A204.1 (cell line): ENCODE measurements around the gene MAP3K4.

ENCODE experiments used
- FAIRE-seq: peaks from 2 replicates; lab custom pipeline; 2012; peaks lifted over from hg19 to GRCh38; lab: Jason Lieb, UNC

Gene MAP3K4

GRCh38 chr6:160991406-160992060, at the start of gene MAP3K4:
MAP3K4 (plus strand) TSS chr6:160991769; CDS start chr6:160991932, 163 bp downstream.
- no peak for FAIRE-seq

DNA sequence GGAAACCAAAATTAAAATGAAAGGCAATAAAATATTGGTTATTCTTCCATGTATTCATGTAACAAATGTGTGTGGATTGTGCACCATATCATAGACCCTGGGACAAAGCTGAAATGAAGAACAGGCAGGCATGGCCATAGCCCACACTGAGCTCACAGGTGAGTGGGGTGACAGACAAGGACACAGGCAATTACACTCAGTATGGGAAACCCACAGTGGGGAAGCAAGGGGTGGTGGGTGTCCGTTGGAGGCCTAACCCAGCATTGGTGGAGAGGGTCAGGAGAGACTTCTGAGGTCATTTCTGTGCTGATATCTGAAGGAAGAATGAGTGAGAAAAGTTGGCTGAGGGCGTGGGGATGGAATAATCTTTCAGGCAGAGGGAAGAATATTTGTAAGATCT, 47.6 kb upstream of the MAP3K4 start:
- no peak for FAIRE-seq

GRCh38 chr6:160945516-160946177, 45.9 kb upstream of the MAP3K4 start:
- FAIRE-seq, result no peak

DNA sequence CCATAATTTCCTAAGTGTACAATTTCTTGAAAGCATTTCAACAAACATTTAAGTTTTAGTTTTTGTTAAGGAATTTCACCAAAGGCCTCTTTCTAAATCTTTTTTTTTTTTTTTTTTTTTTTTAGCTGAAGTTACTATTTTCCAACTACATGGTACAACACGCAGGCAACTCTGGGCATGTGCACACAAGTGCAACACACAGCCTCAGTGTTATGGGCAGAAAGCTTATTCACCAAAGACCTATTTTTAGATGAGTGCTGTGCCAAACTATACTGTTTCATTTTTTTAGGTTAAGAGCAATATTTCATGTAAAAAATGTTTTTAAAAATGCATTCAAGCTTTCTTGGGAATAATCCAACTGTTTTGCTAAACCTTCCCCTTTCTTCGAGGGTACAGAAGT, 42.0 kb upstream of the MAP3K4 start:
- FAIRE-seq, result no peak

- FAIRE-seq, result no peak
Observed at GRCh38 chr6:160950507-160950906, 41.1 kb upstream of the MAP3K4 start.

GRCh38 chr6:160951187-160952030, 40.2 kb upstream of the MAP3K4 start:
- FAIRE-seq, result no peak

GRCh38 chr6:160952633-160953281, 38.8 kb upstream of the MAP3K4 start:
- FAIRE-seq, result no peak

GRCh38 chr6:160955508-160956295, 35.9 kb upstream of the MAP3K4 start:
- no peak for FAIRE-seq

- no peak for FAIRE-seq
Observed at GRCh38 chr6:160956300-160957035, 35.1 kb upstream of the MAP3K4 start.

- no peak for FAIRE-seq
Observed at GRCh38 chr6:160959726-160960435, 31.7 kb upstream of the MAP3K4 start.

DNA sequence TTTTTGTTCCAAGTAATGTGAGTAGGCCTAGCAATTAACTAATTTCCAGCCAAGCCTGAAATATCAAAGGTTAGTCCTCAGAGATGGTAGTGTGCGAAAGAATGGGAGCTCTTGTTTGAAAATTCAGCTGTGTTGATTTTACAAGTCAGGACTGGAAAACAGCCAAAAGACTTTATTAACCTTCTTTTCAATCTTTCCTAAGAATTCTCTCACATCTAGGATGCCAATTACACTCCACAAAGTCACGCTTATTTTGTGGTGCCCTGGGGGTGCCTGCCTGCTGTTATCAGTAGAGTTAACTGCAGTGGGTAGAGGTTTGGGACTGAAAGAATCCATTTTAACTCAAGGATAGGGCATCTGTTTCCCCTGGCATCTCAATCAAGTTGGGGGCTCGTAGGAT, 30.7 kb upstream of the MAP3K4 start:
- FAIRE-seq, result no peak

- FAIRE-seq, result no peak
Observed at GRCh38 chr6:160962835-160963623, 28.5 kb upstream of the MAP3K4 start.

DNA sequence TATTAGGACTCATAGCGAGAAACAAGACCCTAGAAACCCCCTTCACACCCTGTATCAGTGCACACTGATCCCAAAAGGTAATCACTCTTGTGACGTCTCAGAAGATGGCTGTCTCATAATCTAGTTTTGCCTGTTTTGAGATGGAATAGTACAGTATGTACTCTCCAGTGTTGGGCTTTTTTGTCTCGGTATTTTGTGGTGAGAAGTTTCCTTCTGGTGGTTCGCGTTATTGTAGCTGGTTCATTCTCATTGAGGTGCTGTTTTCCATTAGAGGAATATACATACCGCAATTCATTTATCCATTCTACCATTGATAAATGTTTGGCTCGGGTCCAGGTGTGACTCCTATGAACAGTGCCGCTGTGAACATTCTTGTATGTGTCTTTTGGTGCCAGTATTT, 27.9 kb upstream of the MAP3K4 start:
- no peak for FAIRE-seq

DNA sequence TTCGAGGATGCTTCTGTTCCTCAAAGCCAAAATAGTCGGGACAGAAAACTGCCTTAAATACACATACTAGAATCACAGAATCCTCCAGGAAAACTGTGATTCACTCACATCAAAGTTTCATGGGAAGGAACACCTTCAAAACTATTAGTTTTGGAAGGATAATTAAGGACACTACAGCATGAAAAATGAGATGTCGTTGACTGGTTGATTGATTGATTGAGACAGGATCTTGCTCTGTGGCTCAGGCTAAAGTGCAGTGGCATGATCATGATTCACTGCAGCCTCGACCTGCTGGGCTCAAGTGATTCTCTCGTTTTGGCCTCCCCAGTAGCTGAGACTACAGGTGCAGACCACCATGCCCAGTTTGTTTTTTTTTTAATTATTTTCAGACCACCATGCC, 25.7 kb upstream of the MAP3K4 start:
- no peak for FAIRE-seq

- FAIRE-seq, result no peak
Observed at GRCh38 chr6:160966493-160967229, 24.9 kb upstream of the MAP3K4 start.

DNA sequence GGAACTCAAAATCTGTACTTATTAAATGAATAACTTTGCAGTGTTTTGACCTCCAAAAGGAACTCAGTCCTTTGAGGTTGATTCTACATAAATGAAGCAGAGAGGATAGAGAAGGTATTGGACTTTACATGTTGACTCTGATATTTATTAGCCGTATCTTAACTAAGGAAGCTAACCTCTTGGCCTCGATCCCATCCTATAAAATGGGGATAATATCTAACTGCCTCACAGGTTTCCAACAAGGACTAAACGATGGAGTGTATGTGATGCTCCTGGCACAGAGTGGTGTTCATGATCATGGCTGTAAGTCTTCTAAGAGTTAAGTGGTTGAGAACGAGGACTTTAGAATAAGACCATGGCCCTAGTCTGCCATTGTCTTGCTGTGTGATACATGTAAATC, 24.2 kb upstream of the MAP3K4 start:
- FAIRE-seq, result no peak

GRCh38 chr6:160967833-160968232, 23.7 kb upstream of the MAP3K4 start:
- no peak for FAIRE-seq

DNA sequence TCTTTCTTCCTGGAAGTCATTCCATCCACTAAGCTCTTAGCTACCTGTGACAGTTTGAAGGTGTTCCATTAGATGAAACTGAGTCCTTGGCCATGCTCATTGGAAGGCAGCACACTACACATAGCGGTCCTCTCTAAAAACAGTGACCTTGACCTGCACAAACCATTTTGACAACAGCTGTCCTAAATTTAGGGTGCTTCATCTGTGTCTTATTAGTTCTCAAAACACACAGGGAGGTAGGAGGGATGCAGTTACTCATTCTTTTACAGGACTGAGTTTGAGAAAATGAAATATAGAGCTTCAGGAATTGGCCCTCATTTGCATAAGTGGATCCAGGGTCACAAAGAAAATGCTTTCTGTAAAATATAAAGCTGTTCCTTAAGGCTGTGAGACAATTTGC, 20.4 kb upstream of the MAP3K4 start:
- FAIRE-seq, result no peak

DNA sequence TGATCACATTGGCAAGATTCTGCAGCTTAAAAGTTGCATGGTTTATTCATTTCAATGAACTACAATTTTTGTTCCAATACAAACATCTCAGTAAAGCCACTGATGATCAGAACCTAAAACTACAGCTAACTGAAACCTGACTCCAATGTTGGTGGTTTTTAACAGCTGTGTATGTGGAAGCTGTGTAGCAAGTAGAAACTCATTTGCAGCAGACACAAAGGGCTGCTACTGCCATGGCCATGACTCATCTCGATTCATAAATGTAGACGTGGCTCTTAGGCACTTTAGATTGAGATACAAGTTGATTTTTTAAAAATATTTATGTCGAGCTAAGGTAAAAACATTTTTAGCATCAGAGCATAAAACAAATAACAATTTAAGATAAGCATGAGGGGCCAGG, 19.5 kb upstream of the MAP3K4 start:
- FAIRE-seq, result no peak
